ENCODE results near the gene SLC43A3.

SLC43A3 gene

GRCh38 chr11:57360991-57361390, 65.9 kb downstream of the SLC43A3 start:
- TF ChIP-seq, protein P1, sequence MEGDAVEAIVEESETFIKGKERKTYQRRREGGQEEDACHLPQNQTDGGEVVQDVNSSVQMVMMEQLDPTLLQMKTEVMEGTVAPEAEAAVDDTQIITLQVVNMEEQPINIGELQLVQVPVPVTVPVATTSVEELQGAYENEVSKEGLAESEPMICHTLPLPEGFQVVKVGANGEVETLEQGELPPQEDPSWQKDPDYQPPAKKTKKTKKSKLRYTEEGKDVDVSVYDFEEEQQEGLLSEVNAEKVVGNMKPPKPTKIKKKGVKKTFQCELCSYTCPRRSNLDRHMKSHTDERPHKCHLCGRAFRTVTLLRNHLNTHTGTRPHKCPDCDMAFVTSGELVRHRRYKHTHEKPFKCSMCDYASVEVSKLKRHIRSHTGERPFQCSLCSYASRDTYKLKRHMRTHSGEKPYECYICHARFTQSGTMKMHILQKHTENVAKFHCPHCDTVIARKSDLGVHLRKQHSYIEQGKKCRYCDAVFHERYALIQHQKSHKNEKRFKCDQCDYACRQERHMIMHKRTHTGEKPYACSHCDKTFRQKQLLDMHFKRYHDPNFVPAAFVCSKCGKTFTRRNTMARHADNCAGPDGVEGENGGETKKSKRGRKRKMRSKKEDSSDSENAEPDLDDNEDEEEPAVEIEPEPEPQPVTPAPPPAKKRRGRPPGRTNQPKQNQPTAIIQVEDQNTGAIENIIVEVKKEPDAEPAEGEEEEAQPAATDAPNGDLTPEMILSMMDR (IDR thresholded peaks at IDR 0.05; ENCODE audit: low read depth, low read length) = no peak
- no peak overlapping the region for H3K4me3 ChIP-seq (ENCODE audit: low read depth, low read length)
- in situ Hi-C loops (cut with HindIII; ENCODE audit: low sequenced_read_pairs) = no loop called here
- DNase-seq (ENCODE audit: low read depth, low spot score) = no peak

DNA sequence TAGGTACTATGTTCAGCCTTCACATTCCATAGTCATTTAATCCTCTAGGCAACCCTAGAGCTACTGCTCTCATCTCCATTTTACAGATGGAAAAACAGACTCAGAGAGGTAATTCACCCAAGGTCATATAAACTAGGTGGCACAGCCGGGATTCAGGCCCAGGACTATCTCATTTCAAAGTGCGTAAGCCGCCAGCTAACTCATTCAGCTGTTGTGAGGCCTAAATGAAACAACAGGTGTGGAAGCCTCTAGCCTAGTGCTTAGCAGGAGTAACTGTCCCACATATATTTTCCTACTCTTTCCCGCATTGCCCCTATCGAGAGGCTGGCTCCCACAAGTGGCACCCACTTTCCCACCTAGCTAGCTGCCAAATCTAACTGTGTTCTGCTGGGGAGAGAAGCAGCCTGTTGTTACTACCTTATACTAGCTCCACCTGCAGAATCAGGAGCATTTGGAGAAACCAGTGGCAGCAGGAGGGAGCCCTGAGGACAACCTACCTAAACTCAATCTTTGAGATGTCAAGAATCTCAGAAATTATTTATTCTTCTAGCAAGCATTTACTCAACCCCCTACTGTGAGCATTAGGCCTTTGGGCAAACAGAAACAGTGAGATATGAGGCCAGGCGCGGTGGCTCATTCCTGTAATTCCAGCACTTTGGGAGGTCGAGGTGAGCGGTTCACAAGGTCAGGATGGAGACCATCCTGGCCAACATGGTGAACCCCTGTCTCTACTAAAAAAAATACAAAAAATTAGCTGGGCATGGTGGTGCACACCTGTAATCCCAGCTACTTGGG, 66.8 kb downstream of the SLC43A3 start:
- TF ChIP-seq, protein P1 (IDR thresholded peaks at IDR 0.05; ENCODE audit: low read depth, low read length) = no peak
- in situ Hi-C loops (cut with HindIII; ENCODE audit: low sequenced_read_pairs) = no loop called here
- no peak for DNase-seq (ENCODE audit: low read depth, low spot score)
- no peak overlapping the region for H3K4me3 ChIP-seq (ENCODE audit: low read depth, low read length)

GRCh38 chr11:57359396-57359795, 67.5 kb downstream of the SLC43A3 start:
- in situ Hi-C loops (cut with HindIII; ENCODE audit: low sequenced_read_pairs) = no loop called here
- DNase-seq (ENCODE audit: low read depth, low spot score) = no peak
- H3K4me3 ChIP-seq (ENCODE audit: low read depth, low read length) = no peak overlapping the region
- TF ChIP-seq, protein P1 (IDR thresholded peaks at IDR 0.05; ENCODE audit: low read depth, low read length) = no peak

DNA sequence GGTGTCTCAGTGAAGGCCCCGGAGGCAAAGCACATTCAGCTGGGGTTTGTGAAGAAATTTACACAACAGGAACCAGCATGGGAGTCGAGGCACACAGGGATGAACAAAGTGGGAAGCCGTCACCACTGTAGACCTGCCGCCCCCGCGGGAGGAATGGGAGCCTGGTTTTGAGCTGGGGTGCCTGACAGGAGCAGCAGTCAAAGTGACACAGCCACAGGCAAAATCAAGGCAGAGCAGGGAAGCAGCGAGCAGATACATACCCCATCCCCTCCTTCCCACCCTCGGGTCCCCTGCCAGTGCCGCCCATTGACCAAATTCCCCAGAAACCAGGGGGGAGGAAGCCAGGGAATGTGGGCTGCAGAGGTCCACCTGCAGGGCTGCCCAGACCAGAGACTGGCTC, 67.9 kb downstream of the SLC43A3 start:
- in situ Hi-C loops (cut with HindIII; ENCODE audit: low sequenced_read_pairs) = no loop called here
- no peak overlapping the region for H3K4me3 ChIP-seq (ENCODE audit: low read depth, low read length)
- DNase-seq (ENCODE audit: low read depth, low spot score) = no peak
- TF ChIP-seq, protein P1 (IDR thresholded peaks at IDR 0.05; ENCODE audit: low read depth, low read length) = no peak

DNA sequence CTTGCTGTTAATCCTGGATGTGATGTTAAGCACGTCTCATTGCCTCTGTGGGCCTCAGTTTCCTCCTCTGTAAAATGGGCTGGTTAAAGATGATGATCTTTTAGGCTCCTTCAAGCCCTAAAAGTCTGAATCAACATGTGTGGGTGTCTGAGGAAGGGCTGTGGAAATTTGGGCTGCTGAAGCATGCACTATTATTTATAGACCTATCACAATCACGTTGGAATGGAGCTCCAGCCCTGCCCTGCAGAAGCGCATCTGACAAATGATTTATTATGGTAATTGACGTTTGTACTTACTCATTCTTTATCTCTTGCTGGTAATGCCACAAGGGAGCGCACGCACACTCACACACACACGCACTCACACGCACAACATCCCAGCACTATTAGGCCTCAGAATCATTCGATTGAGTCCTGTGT, 68.4 kb downstream of the SLC43A3 start:
- H3K4me3 ChIP-seq (ENCODE audit: low read depth, low read length) = no peak overlapping the region
- DNase-seq (ENCODE audit: low read depth, low spot score) = no peak
- TF ChIP-seq, protein P1 (IDR thresholded peaks at IDR 0.05; ENCODE audit: low read depth, low read length) = no peak
- in situ Hi-C loops (cut with HindIII; ENCODE audit: low sequenced_read_pairs) = no loop called here

DNA sequence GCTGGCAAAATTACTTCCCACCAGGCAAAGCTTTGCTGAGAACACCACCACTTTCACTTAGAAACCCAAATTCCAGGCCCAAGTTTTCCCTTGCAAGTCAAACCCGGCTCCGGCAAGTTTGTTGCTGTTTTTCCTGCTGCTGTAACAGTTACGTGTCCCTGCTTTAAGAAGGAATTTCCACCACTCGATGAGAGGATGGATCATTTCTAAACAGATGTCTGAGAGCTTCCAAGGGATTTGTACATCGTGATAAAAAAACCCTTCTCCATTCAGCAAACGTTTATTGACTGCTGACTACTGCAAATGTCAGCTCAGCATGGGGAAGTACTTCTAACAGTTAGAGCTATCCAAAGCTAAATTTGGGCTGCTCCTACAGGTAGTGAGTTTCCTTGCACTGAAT, 69.1 kb downstream of the SLC43A3 start:
- H3K4me3 ChIP-seq (ENCODE audit: low read depth, low read length) = no peak overlapping the region
- in situ Hi-C loops (cut with HindIII; ENCODE audit: low sequenced_read_pairs) = no loop called here
- TF ChIP-seq, protein P1 (IDR thresholded peaks at IDR 0.05; ENCODE audit: low read depth, low read length) = no peak
- no peak for DNase-seq (ENCODE audit: low read depth, low spot score)

Data from astrocyte of the spinal cord (primary cell).